Measurements from ENCODE around the gene SLC24A3. TPM values are rescaled to one million over a fixed set of nuclear protein-coding genes. Genes with fewer than 3 reads are reported as not detected.

Gene SLC24A3
- total and polyA plus RNA-seq, 2 of the 13 experiments (the other 11 are each of a cell fraction or from before 2014, with no cell fraction given): not detected

- TF ChIP-seq SNAPC4 (CRISPR knock-in tag; IDR thresholded peaks at IDR 0.05) (no peak), TRIM24 (CRISPR knock-in tag; IDR thresholded peaks at IDR 0.05) (peak; percentile 87; the same call in 1 of the 2 replicates), KAT7 (CRISPR knock-in tag; IDR thresholded peaks at IDR 0.05; ENCODE audit: borderline replicate concordance) (no peak), CENPBD1 (CRISPR knock-in tag; IDR thresholded peaks at IDR 0.05; ENCODE audit: borderline replicate concordance, low read depth) (no peak), DPF2 (CRISPR knock-in tag; IDR thresholded peaks at IDR 0.05; ENCODE audit: borderline replicate concordance, low read depth) (peak; percentile 64), ZNF564 (CRISPR knock-in tag; IDR thresholded peaks at IDR 0.05) (peak; percentile 67; the same call in 1 of the 2 replicates), CREM (IDR thresholded peaks at IDR 0.05) (peak; percentile 51), CREM (CRISPR knock-in tag; IDR thresholded peaks at IDR 0.05) (no peak), SPEN (CRISPR knock-in tag; IDR thresholded peaks at IDR 0.05; ENCODE audit: low read depth) (peak; percentile 40; the same call in 1 of the 2 replicates), SAP130 (CRISPR knock-in tag; IDR thresholded peaks at IDR 0.05; ENCODE audit: low read depth) (peak; percentile 49; the same call in 1 of the 2 replicates), STAT6 (CRISPR knock-in tag; IDR thresholded peaks at IDR 0.05; ENCODE audit: borderline replicate concordance) (no peak), DBP (CRISPR knock-in tag; IDR thresholded peaks at IDR 0.05; ENCODE audit: not compliant biosample characterization) (no peak), NR2F1 (CRISPR knock-in tag; IDR thresholded peaks at IDR 0.05) (no peak), ZNF615 (CRISPR knock-in tag; IDR thresholded peaks at IDR 0.05; ENCODE audit: borderline replicate concordance) (no peak), CBX2 (IDR thresholded peaks at IDR 0.05; ENCODE audit: low read depth, low read length) (0 out of 2 replicates have a peak, but pooled peaks have one; percentile 48), CBX2 (CRISPR knock-in tag; IDR thresholded peaks at IDR 0.05; ENCODE audit: low read depth) (no peak), SP5 (CRISPR knock-in tag; IDR thresholded peaks at IDR 0.05; ENCODE audit: borderline replicate concordance, low read depth) (peak; percentile 33; the same call in 1 of the 2 replicates), FOXP4 (CRISPR knock-in tag; IDR thresholded peaks at IDR 0.05) (peak; percentile 69), RAD21 (CRISPR knock-in tag; IDR thresholded peaks at IDR 0.05) (no peak)
These were observed 448.5 kb downstream of the SLC24A3 start (continued) for GRCh38 chr20:19660808-19661378.
